Measurements from ENCODE around the gene SECTM1.

SECTM1 gene

DNA sequence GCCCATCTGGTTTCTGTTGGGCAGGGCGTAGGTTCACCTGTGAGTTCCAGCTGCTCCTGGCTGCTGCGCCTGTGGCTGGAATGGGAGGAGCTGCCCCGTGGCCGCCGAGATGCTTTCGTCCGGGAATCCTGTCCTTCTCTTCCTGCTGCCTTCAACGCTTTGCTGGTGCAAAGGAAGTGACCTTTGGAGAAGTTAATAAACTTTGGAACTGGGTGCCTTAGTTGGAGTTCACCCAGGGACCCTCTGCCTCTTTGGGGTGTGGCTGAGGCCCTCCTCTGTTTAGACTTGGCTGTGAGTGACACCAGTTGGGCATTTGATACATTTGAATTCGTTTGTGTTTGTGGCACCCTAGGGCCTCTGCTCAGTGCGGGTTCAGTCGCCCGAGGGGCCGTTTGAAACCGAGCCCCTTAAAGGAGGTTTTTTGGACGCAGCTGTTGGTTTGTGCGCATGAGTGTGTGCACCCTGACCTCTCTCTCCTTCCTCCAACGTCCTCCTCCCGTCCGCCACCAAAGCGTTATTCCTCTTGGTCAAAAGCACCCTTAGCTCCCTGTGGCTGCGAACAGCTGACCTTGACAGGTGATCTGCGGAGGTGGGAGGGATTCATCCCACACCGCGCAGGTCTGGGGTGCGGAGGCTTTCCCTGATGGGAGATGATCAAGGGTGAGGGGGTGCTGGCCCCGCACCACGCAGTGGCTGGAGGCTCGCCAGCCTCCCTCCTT, 9.0 kb upstream of the SECTM1 start:
- Histone ChIP-seq H3K4me1 (ENCODE audit: control insufficient read depth in 1 of 2, insufficient read depth in 2 of 2, low read length in 2 of 2) (peaks cover 0 to 12% of the 10 kb centered on the region in 2 donors), H3K27ac (ENCODE audit: low read length) (no peak overlapping the region), H3K27me3 (ENCODE audit: low read depth, low read length) (no peaks in the 10 kb centered on the region), H3K9me3 (ENCODE audit: control insufficient read depth in 1 of 2, low read length in 2 of 2) (no peaks in the 10 kb centered on the region), H3K4me3 (ENCODE audit: low read depth in 1 of 2, low read length in 2 of 2) (no peak overlapping the region), H3K36me3 (ENCODE audit: control insufficient read depth in 1 of 2, insufficient read depth in 2 of 2, low read length in 2 of 2) (no peaks in the 10 kb centered on the region)

GRCh38 chr17:82339634-82340580, 6.3 kb upstream of the SECTM1 start:
- H3K27ac ChIP-seq (ENCODE audit: low read length): peak overlapping the region; percentile 74

DNA sequence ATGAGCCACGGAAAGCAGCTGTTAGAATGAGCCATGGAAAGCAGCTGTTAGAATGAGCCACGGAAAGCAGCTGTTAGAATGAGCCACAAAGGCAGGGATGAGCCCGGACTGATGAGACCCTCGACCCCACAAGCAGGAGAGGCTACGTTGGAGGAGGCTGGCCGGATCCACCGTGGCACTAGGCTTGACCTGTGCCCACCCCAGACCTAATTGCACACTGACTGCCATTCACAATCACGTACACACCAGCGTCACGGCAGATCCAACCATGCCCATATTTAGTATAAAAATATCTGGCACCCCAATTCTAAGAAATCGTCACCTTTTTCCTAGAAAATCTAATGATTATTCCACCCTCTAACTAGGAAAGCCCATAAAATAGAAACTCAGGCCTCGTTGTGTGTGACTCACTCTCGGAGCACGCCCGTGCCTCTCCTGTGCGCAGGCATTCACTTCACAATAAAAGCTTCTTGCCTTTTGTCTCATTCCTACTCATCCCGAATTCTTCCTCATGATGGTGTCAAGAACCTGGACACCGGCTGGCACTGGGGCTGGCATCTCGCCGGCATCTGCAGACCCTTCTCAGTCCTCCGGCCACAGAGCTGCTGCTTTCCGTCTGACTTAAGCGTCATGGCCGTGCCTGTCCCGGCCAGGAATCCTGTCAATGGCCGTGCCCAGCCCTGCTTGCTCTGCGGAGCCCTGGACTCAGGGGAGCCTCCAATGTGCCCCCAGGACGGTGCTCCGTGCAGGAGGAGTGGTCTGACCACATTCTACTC, 5.5 kb upstream of the SECTM1 start:
- peak overlapping the region; percentile 74 for H3K27ac ChIP-seq (ENCODE audit: low read length)
- no peaks in the 10 kb centered on the region for H3K9me3 ChIP-seq (ENCODE audit: control insufficient read depth in 1 of 2, low read length in 2 of 2)
- peaks cover 0 to 28% of the 10 kb centered on the region in 2 donors for H3K4me1 ChIP-seq (ENCODE audit: control insufficient read depth in 1 of 2, insufficient read depth in 2 of 2, low read length in 2 of 2)
- no peaks in the 10 kb centered on the region for H3K27me3 ChIP-seq (ENCODE audit: low read depth, low read length)
- no peaks in the 10 kb centered on the region for H3K36me3 ChIP-seq (ENCODE audit: control insufficient read depth in 1 of 2, insufficient read depth in 2 of 2, low read length in 2 of 2)
- peak overlapping the region; percentile 51 to 57 for H3K4me3 ChIP-seq (ENCODE audit: low read depth in 1 of 2, low read length in 2 of 2)

More at GRCh38 chr17:82339634-82340580, 6.3 kb upstream of the SECTM1 start:
- H3K4me3 ChIP-seq (ENCODE audit: low read depth in 1 of 2, low read length in 2 of 2): peak overlapping the region; percentile 51 to 57
- no peaks in the 10 kb centered on the region for H3K36me3 ChIP-seq (ENCODE audit: control insufficient read depth in 1 of 2, insufficient read depth in 2 of 2, low read length in 2 of 2)
- no peaks in the 10 kb centered on the region for H3K9me3 ChIP-seq (ENCODE audit: control insufficient read depth in 1 of 2, low read length in 2 of 2)
- H3K27me3 ChIP-seq (ENCODE audit: low read depth, low read length): no peaks in the 10 kb centered on the region
- peaks cover 0 to 19% of the 10 kb centered on the region in 2 donors for H3K4me1 ChIP-seq (ENCODE audit: control insufficient read depth in 1 of 2, insufficient read depth in 2 of 2, low read length in 2 of 2)

GRCh38 chr17:82334622-82335394, 1.2 kb upstream of the SECTM1 start:
- Histone ChIP-seq H3K27me3 (ENCODE audit: low read depth, low read length) (no peaks in the 10 kb centered on the region), H3K4me1 (ENCODE audit: control insufficient read depth in 1 of 2, insufficient read depth in 2 of 2, low read length in 2 of 2) (peaks cover 0 to 49% of the 10 kb centered on the region in 2 donors), H3K36me3 (ENCODE audit: control insufficient read depth in 1 of 2, insufficient read depth in 2 of 2, low read length in 2 of 2) (no peaks in the 10 kb centered on the region), H3K4me3 (ENCODE audit: low read depth in 1 of 2, low read length in 2 of 2) (peak overlapping the region; percentile 72 to 77), H3K9me3 (ENCODE audit: control insufficient read depth in 1 of 2, low read length in 2 of 2) (no peaks in the 10 kb centered on the region), H3K27ac (ENCODE audit: low read length) (peak overlapping the region; percentile 63)

DNA sequence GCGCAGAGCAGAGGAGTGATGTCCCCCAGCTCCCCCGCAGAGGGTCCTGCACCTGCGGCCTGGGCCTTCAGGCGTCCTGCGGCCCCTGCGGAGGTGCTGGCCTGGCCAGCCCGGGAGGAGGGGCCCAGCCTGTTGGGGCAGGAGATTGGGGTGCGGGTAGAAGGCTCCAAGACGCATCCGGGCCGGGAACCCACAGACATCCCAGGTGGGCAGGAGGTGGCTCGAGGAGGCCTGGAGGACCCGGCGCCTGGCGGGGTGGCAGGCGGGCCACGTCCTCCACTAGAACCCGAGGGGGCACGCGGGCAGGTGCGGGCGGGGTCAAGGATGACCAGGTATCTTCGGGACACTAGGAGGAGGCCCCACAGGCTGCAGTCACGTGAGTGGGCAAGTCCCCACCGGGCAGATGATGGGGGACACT, 647 bp upstream of the SECTM1 start:
- H3K36me3 ChIP-seq (ENCODE audit: control insufficient read depth in 1 of 2, insufficient read depth in 2 of 2, low read length in 2 of 2): no peaks in the 10 kb centered on the region
- no peaks in the 10 kb centered on the region for H3K9me3 ChIP-seq (ENCODE audit: control insufficient read depth in 1 of 2, low read length in 2 of 2)
- H3K27me3 ChIP-seq (ENCODE audit: low read depth, low read length): no peaks in the 10 kb centered on the region
- peak overlapping the region; percentile 72 to 77 for H3K4me3 ChIP-seq (ENCODE audit: low read depth in 1 of 2, low read length in 2 of 2)
- H3K4me1 ChIP-seq (ENCODE audit: control insufficient read depth in 1 of 2, insufficient read depth in 2 of 2, low read length in 2 of 2): peaks cover 0 to 46% of the 10 kb centered on the region in 2 donors
- peak overlapping the region; percentile 63 for H3K27ac ChIP-seq (ENCODE audit: low read length)

- no peak overlapping the region for H3K27ac ChIP-seq (ENCODE audit: low read length)
- H3K9me3 ChIP-seq (ENCODE audit: control insufficient read depth in 1 of 2, low read length in 2 of 2): no peaks in the 10 kb centered on the region
- H3K4me1 ChIP-seq (ENCODE audit: control insufficient read depth in 1 of 2, insufficient read depth in 2 of 2, low read length in 2 of 2): peaks cover 0 to 39% of the 10 kb centered on the region in 2 donors
- H3K27me3 ChIP-seq (ENCODE audit: low read depth, low read length): no peaks in the 10 kb centered on the region
- H3K36me3 ChIP-seq (ENCODE audit: control insufficient read depth in 1 of 2, insufficient read depth in 2 of 2, low read length in 2 of 2): no peaks in the 10 kb centered on the region
- H3K4me3 ChIP-seq (ENCODE audit: low read depth in 1 of 2, low read length in 2 of 2): peak overlapping the region; percentile 44 to 72
Observed at GRCh38 chr17:82332669-82333278, 792 bp downstream of the SECTM1 start.

GRCh38 chr17:82331345-82331939, 2.1 kb downstream of the SECTM1 start:
- Histone ChIP-seq H3K27me3 (ENCODE audit: low read depth, low read length) (no peaks in the 10 kb centered on the region), H3K36me3 (ENCODE audit: control insufficient read depth in 1 of 2, insufficient read depth in 2 of 2, low read length in 2 of 2) (no peaks in the 10 kb centered on the region), H3K27ac (ENCODE audit: low read length) (no peak overlapping the region), H3K4me1 (ENCODE audit: control insufficient read depth in 1 of 2, insufficient read depth in 2 of 2, low read length in 2 of 2) (peaks cover 0 to 39% of the 10 kb centered on the region in 2 donors), H3K9me3 (ENCODE audit: control insufficient read depth in 1 of 2, low read length in 2 of 2) (no peaks in the 10 kb centered on the region), H3K4me3 (ENCODE audit: low read depth in 1 of 2, low read length in 2 of 2) (no peak overlapping the region)

DNA sequence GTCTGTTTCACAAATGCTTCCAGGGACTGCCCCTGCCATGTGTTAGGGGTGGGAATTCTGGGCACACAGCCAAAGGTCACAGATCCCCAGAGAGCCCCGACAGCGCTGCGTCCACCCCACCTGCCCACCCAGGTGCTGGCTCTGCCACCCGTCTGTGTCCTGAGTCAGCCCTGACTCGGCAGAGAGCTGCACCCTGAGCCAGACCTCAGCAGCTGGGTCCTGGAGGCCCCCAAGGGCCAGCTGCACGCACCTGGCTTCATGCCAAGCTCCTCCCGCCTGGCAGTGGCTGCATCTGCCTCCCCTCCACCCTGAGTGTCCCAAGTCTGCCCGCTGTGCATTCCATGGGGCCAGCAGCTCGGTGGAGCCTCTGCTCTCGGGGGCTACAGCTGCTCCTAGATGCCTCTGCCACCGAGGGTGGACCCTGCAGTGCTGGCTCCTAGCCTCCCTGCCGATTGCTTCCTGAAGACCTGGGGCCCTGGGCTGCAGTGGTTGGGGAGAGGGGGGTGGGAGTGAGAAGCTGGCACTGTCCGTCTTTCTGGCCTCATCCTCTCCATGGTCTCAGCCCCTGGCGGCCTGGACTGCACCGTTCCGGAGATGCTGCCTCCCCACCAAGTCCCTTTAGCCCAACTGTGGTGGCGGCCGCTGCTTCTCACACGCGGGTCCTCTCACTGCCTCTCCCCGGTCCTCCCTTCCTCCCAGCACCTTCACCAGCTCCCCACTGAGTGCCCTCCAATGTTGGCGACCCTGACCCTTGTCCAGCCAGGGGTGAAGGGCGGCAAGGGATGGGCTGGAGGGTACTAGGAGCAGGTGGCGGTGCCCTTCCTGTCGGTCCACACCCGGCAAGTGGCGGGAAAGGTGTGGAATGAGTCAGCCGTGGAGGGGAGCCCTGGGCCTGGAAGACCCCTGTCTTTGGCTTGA, 3.0 kb downstream of the SECTM1 start:
- H3K9me3 ChIP-seq (ENCODE audit: control insufficient read depth in 1 of 2, low read length in 2 of 2): no peaks in the 10 kb centered on the region
- no peaks in the 10 kb centered on the region for H3K27me3 ChIP-seq (ENCODE audit: low read depth, low read length)
- H3K36me3 ChIP-seq (ENCODE audit: control insufficient read depth in 1 of 2, insufficient read depth in 2 of 2, low read length in 2 of 2): peaks cover 0 to 5% of the 10 kb centered on the region in 2 donors
- peaks cover 0 to 39% of the 10 kb centered on the region in 2 donors for H3K4me1 ChIP-seq (ENCODE audit: control insufficient read depth in 1 of 2, insufficient read depth in 2 of 2, low read length in 2 of 2)
- no peak overlapping the region for H3K27ac ChIP-seq (ENCODE audit: low read length)
- no peak overlapping the region for H3K4me3 ChIP-seq (ENCODE audit: low read depth in 1 of 2, low read length in 2 of 2)

DNA sequence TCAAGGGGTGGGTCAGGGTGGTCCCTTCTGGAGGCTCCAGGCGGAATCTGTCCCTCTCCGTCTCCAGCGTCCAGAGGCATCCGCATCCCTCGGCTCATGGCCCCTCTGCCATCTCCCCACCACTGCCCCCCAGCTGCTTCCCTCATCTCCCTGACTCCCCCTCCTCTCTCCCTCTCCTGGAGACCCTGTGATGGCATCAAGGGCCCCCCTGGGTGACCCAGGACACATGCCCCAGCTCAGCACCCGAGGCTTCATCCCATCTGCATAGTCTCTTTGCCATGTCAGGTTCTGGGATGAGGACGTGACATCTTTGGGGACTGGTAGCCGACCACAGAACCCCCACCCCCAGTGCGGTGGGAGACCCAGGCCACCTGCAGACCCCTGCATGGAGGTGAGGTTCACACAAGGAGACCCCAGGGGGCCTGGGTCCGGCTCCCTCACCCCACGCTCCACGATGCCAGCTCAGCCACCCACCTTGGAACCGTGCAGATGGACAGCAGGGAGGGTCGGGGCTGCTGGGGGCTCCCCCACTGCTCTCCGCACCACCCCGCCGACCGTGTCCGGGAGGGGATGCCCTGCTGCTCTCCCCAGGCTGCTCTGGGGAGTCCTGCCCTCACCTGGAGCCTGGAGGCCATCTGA, 3.8 kb downstream of the SECTM1 start:
- Histone ChIP-seq H3K36me3 (ENCODE audit: control insufficient read depth in 1 of 2, insufficient read depth in 2 of 2, low read length in 2 of 2) (peaks cover 0 to 6% of the 10 kb centered on the region in 2 donors), H3K9me3 (ENCODE audit: control insufficient read depth in 1 of 2, low read length in 2 of 2) (no peaks in the 10 kb centered on the region), H3K27me3 (ENCODE audit: low read depth, low read length) (no peaks in the 10 kb centered on the region), H3K4me1 (ENCODE audit: control insufficient read depth in 1 of 2, insufficient read depth in 2 of 2, low read length in 2 of 2) (peaks cover 0 to 31% of the 10 kb centered on the region in 2 donors), H3K27ac (ENCODE audit: low read length) (no peak overlapping the region), H3K4me3 (ENCODE audit: low read depth in 1 of 2, low read length in 2 of 2) (no peak overlapping the region)
